Loucy (cell line): ENCODE measurements around the gene OR2A14.

Experiments
- H2AFZ ChIP-seq: fragments of 200-600 bp; sonication (generic); 2 replicates; pipeline ENCODE4 v1.6.0; 2016; ENCODE audit warnings: antibody characterized with exemption, mild to moderate bottlenecking, low read length, moderate library complexity
- H3F3A ChIP-seq: fragments of 200-600 bp; 2 replicates; pipeline ENCODE4 v1.6.0; 2016; ENCODE audit warnings: antibody characterized with exemption, low read depth, mild to moderate bottlenecking
- H3K27me3 ChIP-seq: fragments of 200-600 bp; sonication (generic); 2 replicates; pipeline ENCODE4 v1.6.1; 2014; ENCODE audit warnings: low read length, mild to moderate bottlenecking; ENCODE audit not compliant: insufficient read depth, poor library complexity, severe bottlenecking
- H3K36me3 ChIP-seq: fragments of 200-600 bp; sonication (generic); 2 replicates; pipeline ENCODE4 v1.6.1; 2016; ENCODE audit warnings: low read length; ENCODE audit not compliant: insufficient read depth
- H3K4me1 ChIP-seq: fragments of 200-600 bp; sonication (generic); 2 replicates; pipeline ENCODE4 v1.5.1; 2014; ENCODE audit warnings: low read length, mild to moderate bottlenecking; ENCODE audit not compliant: insufficient read depth, poor library complexity, severe bottlenecking
- H3K4me2 ChIP-seq: fragments of 200-600 bp; sonication (generic); 2 replicates; pipeline ENCODE4 v1.6.0; 2014; ENCODE audit warnings: antibody characterized with exemption, low read length, low read depth, mild to moderate bottlenecking; ENCODE audit not compliant: poor library complexity, severe bottlenecking
- H3K4me3 ChIP-seq: fragments of 200-600 bp; sonication (generic); 2 replicates; pipeline ENCODE4 v1.5.1; 2014; ENCODE audit warnings: low read length, mild to moderate bottlenecking, mixed read lengths; ENCODE audit not compliant: poor library complexity, severe bottlenecking
- H3K79me2 ChIP-seq: fragments of 200-600 bp; sonication (generic); 2 replicates; pipeline ENCODE4 v1.6.1; 2014; ENCODE audit warnings: low read length; ENCODE audit not compliant: insufficient read depth
- H3K9ac ChIP-seq: fragments of 200-600 bp; sonication (generic); 2 replicates; pipeline ENCODE4 v1.6.0; 2014; ENCODE audit warnings: mild to moderate bottlenecking, low read depth, low read length, moderate library complexity; ENCODE audit not compliant: poor library complexity, severe bottlenecking
- H3K9me2 ChIP-seq: fragments of 200-600 bp; sonication (generic); replicated peaks from 2 replicates; pipeline ENCODE4 v1.6.1; 2016; ENCODE audit warnings: low read depth, low read length, mixed read lengths
- H3K9me3 ChIP-seq: fragments of 200-600 bp; sonication (generic); 2 replicates; pipeline ENCODE4 v1.6.1; 2014; ENCODE audit warnings: mild to moderate bottlenecking, antibody characterized with exemption, low read length, low read depth; ENCODE audit not compliant: insufficient read depth
- H4K20me1 ChIP-seq: fragments of 200-600 bp; sonication (generic); 2 replicates; pipeline ENCODE4 v1.6.0; 2014; ENCODE audit warnings: antibody characterized with exemption, low read length, mild to moderate bottlenecking; ENCODE audit not compliant: insufficient read depth, poor library complexity, severe bottlenecking
- EZH2phosphoT487 ChIP-seq: fragments of 200-600 bp; IDR thresholded peaks from 2 replicates; pipeline ENCODE4 v1.6.1; 2018; ENCODE audit warnings: antibody characterized with exemption, mild to moderate bottlenecking, moderate library complexity, borderline replicate concordance
- TF ChIP-seq, protein P1 (sequence below): fragments of 200-600 bp; sonication (generic); conservative IDR thresholded peaks from 2 replicates; pipeline ENCODE4 v1.5.1; 2014; ENCODE audit warnings: mild to moderate bottlenecking, antibody characterized with exemption, low read length

The OR2A14 gene

DNA sequence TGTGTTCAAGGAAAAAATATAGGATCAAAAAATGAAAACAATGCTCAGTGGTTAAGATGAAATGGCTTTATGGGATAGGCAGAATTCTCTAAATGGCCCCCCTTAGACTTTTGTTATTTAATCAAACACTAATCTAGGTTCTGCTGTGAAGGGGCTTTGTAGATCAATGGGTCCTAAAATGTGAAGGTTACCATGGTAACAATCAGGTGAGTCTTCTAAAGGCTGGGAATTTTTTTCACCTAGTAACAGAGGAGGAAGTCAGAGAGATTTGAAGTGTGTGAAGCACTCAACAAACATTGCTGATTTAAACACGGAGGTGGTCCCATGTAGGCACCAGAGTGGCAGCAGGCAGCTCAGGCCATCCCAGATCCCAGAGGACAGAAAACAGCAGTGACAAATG is 11.1 kb downstream of the OR2A14 start:
- H3K9me2 ChIP-seq = no peaks in the 10 kb centered on the region
- no peaks in the 10 kb centered on the region for H3F3A ChIP-seq
- no peak overlapping the region for H3K4me2 ChIP-seq
- TF ChIP-seq EZH2phosphoT487 = no peak
- TF ChIP-seq, protein P1, sequence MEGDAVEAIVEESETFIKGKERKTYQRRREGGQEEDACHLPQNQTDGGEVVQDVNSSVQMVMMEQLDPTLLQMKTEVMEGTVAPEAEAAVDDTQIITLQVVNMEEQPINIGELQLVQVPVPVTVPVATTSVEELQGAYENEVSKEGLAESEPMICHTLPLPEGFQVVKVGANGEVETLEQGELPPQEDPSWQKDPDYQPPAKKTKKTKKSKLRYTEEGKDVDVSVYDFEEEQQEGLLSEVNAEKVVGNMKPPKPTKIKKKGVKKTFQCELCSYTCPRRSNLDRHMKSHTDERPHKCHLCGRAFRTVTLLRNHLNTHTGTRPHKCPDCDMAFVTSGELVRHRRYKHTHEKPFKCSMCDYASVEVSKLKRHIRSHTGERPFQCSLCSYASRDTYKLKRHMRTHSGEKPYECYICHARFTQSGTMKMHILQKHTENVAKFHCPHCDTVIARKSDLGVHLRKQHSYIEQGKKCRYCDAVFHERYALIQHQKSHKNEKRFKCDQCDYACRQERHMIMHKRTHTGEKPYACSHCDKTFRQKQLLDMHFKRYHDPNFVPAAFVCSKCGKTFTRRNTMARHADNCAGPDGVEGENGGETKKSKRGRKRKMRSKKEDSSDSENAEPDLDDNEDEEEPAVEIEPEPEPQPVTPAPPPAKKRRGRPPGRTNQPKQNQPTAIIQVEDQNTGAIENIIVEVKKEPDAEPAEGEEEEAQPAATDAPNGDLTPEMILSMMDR = no peak
- no peaks in the 10 kb centered on the region for H3K27me3 ChIP-seq
- no peak overlapping the region for H2AFZ ChIP-seq
- no peaks in the 10 kb centered on the region for H3K79me2 ChIP-seq
- no peak overlapping the region for H3K4me3 ChIP-seq
- no peaks in the 10 kb centered on the region for H3K9me3 ChIP-seq
- H4K20me1 ChIP-seq = no peaks in the 10 kb centered on the region
- no peak overlapping the region for H3K9ac ChIP-seq
- no peaks in the 10 kb centered on the region for H3K36me3 ChIP-seq
- no peaks in the 10 kb centered on the region for H3K4me1 ChIP-seq

DNA sequence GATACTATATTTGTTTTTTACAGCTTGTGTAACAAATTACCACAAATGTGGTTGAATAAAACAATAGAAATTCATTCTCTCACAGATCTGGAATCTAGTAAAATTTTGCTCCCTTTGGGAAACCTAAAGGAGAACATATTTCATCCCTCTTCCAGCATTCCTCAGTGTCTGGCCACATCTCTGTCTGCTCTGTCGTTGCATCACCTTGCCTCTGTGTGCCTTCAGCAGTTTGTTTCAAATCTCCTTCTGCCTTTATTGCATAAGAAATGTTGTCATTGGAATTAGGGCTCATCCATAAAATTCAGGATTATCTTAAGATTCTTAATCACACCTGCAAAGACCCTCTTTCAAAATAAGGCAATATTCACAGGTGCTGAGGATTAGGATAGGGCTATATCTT is 14.5 kb downstream of the OR2A14 start:
- H3K79me2 ChIP-seq = no peaks in the 10 kb centered on the region
- no peaks in the 10 kb centered on the region for H3F3A ChIP-seq
- H3K9me2 ChIP-seq = no peaks in the 10 kb centered on the region
- no peaks in the 10 kb centered on the region for H3K4me1 ChIP-seq
- no peak for TF ChIP-seq EZH2phosphoT487
- TF ChIP-seq, protein P1 = no peak
- no peaks in the 10 kb centered on the region for H3K9me3 ChIP-seq
- no peaks in the 10 kb centered on the region for H4K20me1 ChIP-seq
- H3K27me3 ChIP-seq = no peaks in the 10 kb centered on the region
- H3K4me2 ChIP-seq = no peak overlapping the region
- H2AFZ ChIP-seq = no peak overlapping the region
- H3K9ac ChIP-seq = no peak overlapping the region
- no peaks in the 10 kb centered on the region for H3K36me3 ChIP-seq
- H3K4me3 ChIP-seq = no peak overlapping the region

DNA sequence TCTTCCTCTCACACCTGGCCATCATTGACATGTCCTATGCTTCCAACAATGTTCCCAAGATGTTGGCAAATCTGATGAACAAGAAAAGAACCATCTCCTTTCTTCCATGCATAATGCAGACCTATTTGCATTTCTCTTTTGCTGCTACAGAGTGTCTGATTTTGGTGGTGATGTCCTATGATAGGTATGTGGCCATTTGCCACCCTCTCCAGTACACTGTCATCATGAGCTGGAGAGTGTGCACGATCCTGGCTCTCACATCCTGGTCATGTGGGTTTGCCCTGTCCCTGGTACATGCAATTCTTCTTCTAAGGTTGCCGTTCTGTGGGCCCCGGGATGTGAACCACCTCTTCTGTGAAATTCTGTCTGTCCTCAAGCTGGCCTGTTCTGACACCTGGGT is 19.2 kb downstream of the OR2A14 start:
- Histone ChIP-seq H3K79me2 (no peaks in the 10 kb centered on the region), H3K27me3 (no peaks in the 10 kb centered on the region), H3K4me2 (no peak overlapping the region)

More for the DNA sequence above, 19.2 kb downstream of the OR2A14 start:
- Histone ChIP-seq H4K20me1 (no peaks in the 10 kb centered on the region), H3K36me3 (no peaks in the 10 kb centered on the region), H3K9me3 (no peaks in the 10 kb centered on the region), H3K9ac (no peak overlapping the region), H3K4me1 (no peaks in the 10 kb centered on the region), H3K4me3 (no peak overlapping the region), H3K9me2 (no peaks in the 10 kb centered on the region), H2AFZ (no peak overlapping the region), H3F3A (no peaks in the 10 kb centered on the region)
- TF ChIP-seq EZH2phosphoT487 = no peak
- TF ChIP-seq, protein P1 = no peak
